K562 (cell line): Measurements from ENCODE around the gene PPM1L. TPM values are rescaled to one million over a fixed set of nuclear protein-coding genes. Genes with fewer than 3 reads are reported as not detected.

Experiments
- ATAC-seq: fragments of 200-7000 bp; cut with Tn5 transposase; 3 replicates; pipeline ENCODE4 v1.9.1; 2020; ENCODE audit warnings: moderate library complexity
- BruUV-seq: library from RNA; stranded (reverse); fragments of 400-500 nt; replicated peaks from 2 replicates; lab custom pipeline; 2021; lab: Mats Ljungman, UMichigan
- CTCF ChIA-PET: fragments of 300-600 bp; formaldehyde crosslinking; extraction: SDS; loops from one replicate; lab custom pipeline; 2021; ENCODE audit warnings: low intra/inter-chr PET ratio; lab: Yijun Ruan, JAX
- POLR2A ChIA-PET: fragments of 300-600, 350-650 bp; sonication (Branson Sonifier 250); formaldehyde crosslinking; extraction: SDS; loops from one replicate; lab custom pipeline; 2021; ENCODE audit warnings: antibody characterized with exemption, inconsistent platforms; lab: Yijun Ruan, JAX
- DNase-seq, 4 experiments: peaks; one replicate each; pipeline versions ENCODE4 v3.0.0 to v3.0.0-alpha.2; 2011 to 2018; ENCODE audit warnings: low spot score in 3 of 4, mixed read lengths in 3 of 4; ENCODE audit errors: extremely low read depth in 1 of 4
- FAIRE-seq: peaks from 2 replicates; lab custom pipeline; 2011; peaks lifted over from hg19 to GRCh38; lab: Jason Lieb, UNC
- H2AFZ ChIP-seq: 2 replicates; pipeline ENCODE4 v1.6.0; 2011; ENCODE audit warnings: low read depth, low read length, control low read depth, inconsistent platforms
- H3K27ac ChIP-seq: fragments of 200-600 bp; 3 replicates; pipeline ENCODE4 v1.8.0; 2011; ENCODE audit warnings: low read depth, mild to moderate bottlenecking, control low read depth, inconsistent platforms, low read length, moderate library complexity, mixed read lengths; ENCODE audit errors: extremely low read depth
- H3K27me3 ChIP-seq, 2 experiments: fragments of 300-600 bp in 1 of 2; 2 replicates in 1 of 2; 3 replicates in 1 of 2; pipeline versions ENCODE4 v1.6.0 to v1.8.0; 2011; ENCODE audit warnings: inconsistent platforms in 2 of 2, low read length in 2 of 2, mild to moderate bottlenecking in 1 of 2, mixed read lengths in 1 of 2, moderate library complexity in 1 of 2; ENCODE audit not compliant: control insufficient read depth in 2 of 2, insufficient read depth in 2 of 2
- H3K36me3 ChIP-seq: fragments of 300-600 bp; 3 replicates; pipeline ENCODE4 v1.8.0; 2011; ENCODE audit warnings: mild to moderate bottlenecking, low read length, inconsistent platforms; ENCODE audit not compliant: control insufficient read depth, insufficient read depth
- H3K4me1 ChIP-seq, 2 experiments: fragments of 200-600 bp in 1 of 2; replicated peaks in 1 of 2; 2 replicates in 1 of 2; 3 replicates in 1 of 2; pipeline versions ENCODE4 v1.5.1 to v1.8.0; 2011; ENCODE audit warnings: inconsistent platforms in 2 of 2, low read length in 2 of 2, mild to moderate bottlenecking in 1 of 2, mixed read lengths in 1 of 2, moderate library complexity in 1 of 2; ENCODE audit not compliant: control insufficient read depth in 2 of 2, insufficient read depth in 2 of 2
- H3K4me2 ChIP-seq: 2 replicates; pipeline ENCODE4 v1.6.1; 2011; ENCODE audit warnings: low read length, control low read depth, inconsistent platforms, mixed read lengths; ENCODE audit not compliant: insufficient read depth
- H3K4me3 ChIP-seq: fragments of 200-600 bp; sonication (generic), shearing (Covaris generic); 2 replicates; pipeline ENCODE4 v1.5.1; 2016; ENCODE audit warnings: control low read depth, inconsistent platforms
- H3K79me2 ChIP-seq: fragments of 200-600 bp; 3 replicates; pipeline ENCODE4 v1.8.0; 2011; ENCODE audit warnings: low read length, inconsistent platforms; ENCODE audit not compliant: control insufficient read depth, insufficient read depth
- H3K9ac ChIP-seq, 2 experiments: 2 replicates each; pipeline versions ENCODE4 v1.6.0 to v1.6.1; 2011; ENCODE audit warnings: low read depth in 2 of 2, low read length in 2 of 2, control low read depth in 1 of 2, inconsistent platforms in 1 of 2, mild to moderate bottlenecking in 1 of 2, mixed read lengths in 1 of 2; ENCODE audit not compliant: insufficient read depth in 1 of 2
- H3K9me1 ChIP-seq: one replicate; pipeline ENCODE4 v1.6.0; 2011; ENCODE audit warnings: inconsistent platforms, mild to moderate bottlenecking, low read length, moderate library complexity; ENCODE audit not compliant: control insufficient read depth, insufficient read depth
- H3K9me3 ChIP-seq: replicated peaks from 2 replicates; pipeline ENCODE4 v1.5.1; 2011; ENCODE audit warnings: low read depth, low read length, inconsistent platforms; ENCODE audit not compliant: control insufficient read depth, insufficient read depth
- H4K20me1 ChIP-seq: replicated peaks from 2 replicates; pipeline ENCODE4 v1.6.1; 2011; ENCODE audit warnings: low read length, inconsistent platforms, mixed read lengths; ENCODE audit not compliant: control insufficient read depth, insufficient read depth
- CREB1 ChIP-seq, 2 experiments: sonication (generic) in 1 of 2; formaldehyde crosslinking in 1 of 2; IDR thresholded peaks; 2 replicates each; pipeline versions ENCODE4 v1.6.1 to v1.8.0; 2012 to 2022; ENCODE audit warnings: inconsistent platforms in 1 of 2, mild to moderate bottlenecking in 1 of 2, missing genetic modification reagents in 1 of 2, moderate library complexity in 1 of 2
- HSF4 ChIP-seq: fragments of 250-450 bp; sonication (Bioruptor Pico); IDR thresholded peaks from 2 replicates; pipeline ENCODE4 v2.1.2; 2022; ENCODE audit warnings: mild to moderate bottlenecking, moderate library complexity, borderline replicate concordance
- IRF2 ChIP-seq: sonication (generic); formaldehyde crosslinking; IDR thresholded peaks from 2 replicates; pipeline ENCODE4 v1.8.1; 2022; ENCODE audit warnings: mild to moderate bottlenecking, missing genetic modification reagents
- MBD1 ChIP-seq: fragments of 250-450 bp; sonication (Bioruptor Pico); IDR thresholded peaks from 2 replicates; pipeline ENCODE4 v1.8.0; 2022; ENCODE audit warnings: inconsistent platforms
- MNT ChIP-seq, 2 experiments: fragments of 450-650 bp; conservative IDR thresholded peaks; 2 replicates each; pipeline ENCODE4 v1.6.1; 2017; ENCODE audit warnings: mild to moderate bottlenecking in 2 of 2, moderate library complexity in 2 of 2
- MYC ChIP-seq, 2 experiments: fragments of 250-450 bp in 1 of 2; sonication (Bioruptor Pico) in 1 of 2; IDR thresholded peaks; 2 replicates each; pipeline versions ENCODE4 v1.5.1 to v1.6.1; 2012 to 2021; ENCODE audit warnings: low read depth in 2 of 2, borderline replicate concordance in 1 of 2, improper control_type of control experiment in 1 of 2, low read length in 1 of 2, mild to moderate bottlenecking in 1 of 2, moderate library complexity in 1 of 2
- NBN ChIP-seq: fragments of 450-650 bp; IDR thresholded peaks from 2 replicates; pipeline ENCODE4 v1.6.1; 2016; ENCODE audit warnings: low read depth, mild to moderate bottlenecking
- PCBP2 ChIP-seq: fragments of 200-400 bp; formaldehyde crosslinking; IDR thresholded peaks from 2 replicates; pipeline ENCODE4 v1.6.1; 2018; ENCODE audit warnings: low read length, low read depth, mild to moderate bottlenecking, moderate library complexity; ENCODE audit not compliant: poor library complexity, severe bottlenecking
- POLR2B ChIP-seq: fragments of 450-650 bp; IDR thresholded peaks from 2 replicates; pipeline ENCODE4 v1.6.1; 2018; ENCODE audit warnings: low read depth; ENCODE audit not compliant: partially characterized antibody
- POLR3G ChIP-seq: IDR thresholded peaks from 2 replicates; pipeline ENCODE4 v1.6.1; 2011; ENCODE audit not compliant: insufficient read length, insufficient replicate concordance; ENCODE audit errors: extremely low read depth
- SLC30A9 ChIP-seq: fragments of 250-450 bp; sonication (Bioruptor Pico); IDR thresholded peaks from 2 replicates; pipeline ENCODE4 v1.8.0; 2022; ENCODE audit warnings: mild to moderate bottlenecking, moderate library complexity
- SMARCA5 ChIP-seq: fragments of 450-650 bp; IDR thresholded peaks from 2 replicates; pipeline ENCODE4 v1.6.1; 2016
- SNRNP70 ChIP-seq: fragments of 200-400 bp; formaldehyde crosslinking; optimal IDR thresholded peaks from 2 replicates; pipeline ENCODE3; 2017; ENCODE audit warnings: low read depth, low read length
- TEAD4 ChIP-seq, 2 experiments: sonication (generic) in 1 of 2; formaldehyde crosslinking in 1 of 2; IDR thresholded peaks; 2 replicates each; pipeline versions ENCODE4 v1.6.1 to v1.8.0; 2012 to 2022; ENCODE audit warnings: borderline replicate concordance in 1 of 2, inconsistent platforms in 1 of 2, low read length in 1 of 2, mild to moderate bottlenecking in 1 of 2, missing genetic modification reagents in 1 of 2
- ZNF79 ChIP-seq: fragments of 250-450 bp; sonication (Bioruptor Pico); IDR thresholded peaks from 2 replicates; pipeline ENCODE4 v1.4.0; 2020; ENCODE audit warnings: low read depth, mild to moderate bottlenecking, moderate library complexity
- WGBS: fragments of 100-300 bp; shearing (Covaris generic); methylation state at CpG from one replicate; pipeline ENCODE4 v1.1.6; 2016; ENCODE audit warnings: low coverage, mixed read lengths; ENCODE audit not compliant: insufficient coverage; ENCODE audit errors: missing lambda C conversion rate; 5-methylcytosine and 5-hydroxymethylcytosine counted together
- in situ Hi-C: fragments of 300-500 bp; cut with MboI; formaldehyde crosslinking; loops from 4 replicates; pipeline ENCODE4 v1.15.0; 2018; ENCODE audit warnings: inconsistent platforms, mixed read lengths
- intact Hi-C: fragments of 100-400 bp; cut with micrococcal nuclease; formaldehyde crosslinking; loops from 2 replicates; pipeline ENCODE4 v1.14.2; 2022
- polyA plus RNA-seq, 8 experiments: library from polyadenylated mRNA; depleted of rRNA in 4 of 8; stranded (reverse) in 5 of 8; unstranded in 3 of 8; fragments of >200 nt; fragmentation: Nextera tagmentation in 2 of 8; fragmentation: Illumina TruSeq in 1 of 8; extraction: Ambion mirVana in 2 of 8; extraction: Trizol in 1 of 8; gene quantifications; 2 replicates each; pipeline versions ENCODE4 v1.2.1 to v1.2.3, GENCODE V29; 2011 to 2014; ENCODE audit warnings: inconsistent platforms in 1 of 8, missing spikeins in 1 of 8
- total RNA-seq, 7 experiments: library from RNA; depleted of rRNA in 6 of 7; stranded (reverse); fragments of >200 nt in 6 of 7; fragmentation: Illumina TruSeq in 2 of 7; extraction: Trizol in 2 of 7; gene quantifications; 2 replicates each; pipeline versions ENCODE4 v1.2.1 to v1.2.3, GENCODE V29; 2011 to 2021; ENCODE audit warnings: low replicate concordance in 1 of 7

The PPM1L gene
- total and polyA plus RNA-seq, 9 of the 15 experiments (the other 6 are each of a cell fraction or from before 2014, with no cell fraction given): 0.01 to 0.41 (median 0.14) TPM

- no peak for TF ChIP-seq NBN
- TF ChIP-seq MYC (IDR thresholded peaks at IDR 0.05; ENCODE audit: low read depth, low read length): no peak
- no peak for TF ChIP-seq MYC (CRISPR knock-in tag; IDR thresholded peaks at IDR 0.05; ENCODE audit: borderline replicate concordance, low read depth)
- no peak for TF ChIP-seq MNT (conservative IDR thresholded peaks at IDR 0.05)
- no peak for TF ChIP-seq HSF4 (CRISPR knock-in tag)
- TF ChIP-seq CREB1 (IDR thresholded peaks at IDR 0.05): no peak
- no peak for TF ChIP-seq CREB1 (CRISPR knock-in tag; IDR thresholded peaks at IDR 0.05)
- no peak for TF ChIP-seq TEAD4 (IDR thresholded peaks at IDR 0.05; ENCODE audit: low read length)
- no peak for TF ChIP-seq TEAD4 (CRISPR knock-in tag; IDR thresholded peaks at IDR 0.05; ENCODE audit: borderline replicate concordance)
- TF ChIP-seq, all 486 proteins: peak for 0
Observed at GRCh38 chr3:160945336-160945735, 189.3 kb downstream of the PPM1L start (continued).

- in situ Hi-C loops (no loop called here), intact Hi-C loops (no loop called here)
- WGBS: 0% methylated on average over 3 of the region's 3 CpGs
- H3K9me3 ChIP-seq: no peaks in the 10 kb centered on the region
- ChIA-PET POLR2A (interaction anchor here (1.2 kb wide), 1 partner anchor 32 kb away, joined by 4 read pairs; no protein-coding TSS in a partner anchor), CTCF (interaction anchor here (0.6 kb wide), 1 partner anchor 325 kb away, joined by 4 read pairs; no protein-coding TSS in a partner anchor)
- H3K4me3 ChIP-seq: no peak overlapping the region
- DNase-seq (no peak), ATAC-seq (no peak), FAIRE-seq (no peak)
- no peak overlapping the region for H3K27ac ChIP-seq
- H3K79me2 ChIP-seq: no peaks in the 10 kb centered on the region
- H3K9ac ChIP-seq: no peak overlapping the region
- no peak overlapping the region for H2AFZ ChIP-seq
- no TSS peak for BruUV-seq
- no peak for TF ChIP-seq POLR2B
- TF ChIP-seq PCBP2: no peak
- TF ChIP-seq SMARCA5: no peak
- TF ChIP-seq SNRNP70: no peak
- TF ChIP-seq POLR3G: no peak
- TF ChIP-seq SLC30A9 (CRISPR knock-in tag): no peak
- TF ChIP-seq ZNF79 (CRISPR knock-in tag): no peak
- TF ChIP-seq MBD1 (CRISPR knock-in tag): no peak
- no peak for TF ChIP-seq IRF2 (CRISPR knock-in tag)
- H3K36me3 ChIP-seq: no peaks in the 10 kb centered on the region
- no peaks in the 10 kb centered on the region for H3K4me1 ChIP-seq
- H3K4me2 ChIP-seq: no peak overlapping the region
- H3K27me3 ChIP-seq: no peaks in the 10 kb centered on the region
- no peaks in the 10 kb centered on the region for H3K9me1 ChIP-seq
- H4K20me1 ChIP-seq: no peaks in the 10 kb centered on the region
Observed at GRCh38 chr3:160948273-160948672, 192.2 kb downstream of the PPM1L start.
